Measurements from ENCODE around the gene RTKN2.

RTKN2 gene

DNA sequence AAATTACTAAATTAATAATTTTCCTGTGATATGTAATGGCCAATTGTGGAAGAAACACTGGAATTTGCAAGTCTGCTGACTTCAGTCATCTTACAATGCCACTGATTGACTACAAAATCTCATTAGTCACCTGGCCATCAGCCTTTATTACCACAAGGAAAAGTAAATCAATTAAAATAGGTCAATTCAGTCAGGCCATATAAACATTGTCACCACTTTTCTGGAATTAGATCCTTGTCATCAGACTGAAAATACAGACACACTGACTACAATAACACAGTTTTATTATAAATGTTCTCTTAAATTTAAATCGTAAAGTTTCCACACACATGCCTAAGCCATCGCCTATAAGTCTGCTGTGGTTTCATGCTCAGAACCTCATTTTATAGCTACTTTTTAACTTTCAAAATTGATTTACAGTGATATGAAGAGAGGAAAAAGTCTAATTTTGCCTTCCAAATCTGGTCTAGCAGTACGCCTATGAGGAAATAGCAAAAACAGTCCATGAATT is 54.2 kb downstream of the RTKN2 start:
- DNase-seq = no peak

DNA sequence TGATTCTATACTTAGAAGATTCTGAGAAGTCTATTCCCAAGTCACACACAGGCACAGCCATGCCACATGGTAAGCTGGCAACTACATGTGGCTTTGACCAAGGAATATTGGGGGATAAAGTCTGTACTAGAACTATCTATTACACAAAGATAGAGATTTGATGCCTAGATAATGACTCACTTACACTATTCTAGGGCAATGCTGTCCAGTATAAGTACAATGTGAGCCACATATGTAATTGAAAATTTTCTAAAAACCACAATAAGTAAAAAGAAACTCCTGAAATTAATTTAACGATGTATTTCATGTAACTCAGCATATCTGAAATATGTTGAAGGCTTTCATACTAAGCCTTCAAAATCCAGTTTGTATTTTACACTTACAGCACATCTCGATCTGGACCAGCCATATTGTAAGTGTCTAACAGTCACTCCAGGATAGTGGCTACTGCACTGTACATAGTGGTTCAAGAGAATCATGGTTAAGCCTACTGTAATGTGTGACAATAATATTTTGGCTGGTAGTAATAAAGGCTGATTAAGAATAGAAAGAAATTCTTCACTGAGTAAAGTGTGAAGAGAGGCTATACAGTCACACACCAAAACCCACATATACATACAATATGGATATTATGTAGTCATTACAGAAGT is 62.8 kb downstream of the RTKN2 start:
- no peak for DNase-seq

DNA sequence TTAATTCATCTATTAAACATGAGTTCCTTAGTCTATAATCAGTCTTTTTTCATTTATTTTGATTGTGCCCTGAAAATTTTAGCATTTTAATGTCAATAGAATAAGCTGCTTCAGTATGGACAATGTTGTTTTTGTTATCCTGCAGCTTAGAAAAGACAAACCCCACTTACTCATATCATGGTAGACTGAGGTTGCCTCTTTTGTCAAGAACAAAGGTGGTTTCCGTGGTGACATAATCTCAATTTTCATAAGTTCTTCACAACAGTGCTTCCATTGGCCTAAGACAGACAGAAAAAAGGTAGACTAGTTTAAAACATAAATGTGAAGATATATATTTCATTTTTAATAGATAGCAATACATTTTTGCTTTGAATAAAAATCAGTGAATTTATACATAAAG is 69.1 kb downstream of the RTKN2 start:
- DNase-seq = no peak

DNA sequence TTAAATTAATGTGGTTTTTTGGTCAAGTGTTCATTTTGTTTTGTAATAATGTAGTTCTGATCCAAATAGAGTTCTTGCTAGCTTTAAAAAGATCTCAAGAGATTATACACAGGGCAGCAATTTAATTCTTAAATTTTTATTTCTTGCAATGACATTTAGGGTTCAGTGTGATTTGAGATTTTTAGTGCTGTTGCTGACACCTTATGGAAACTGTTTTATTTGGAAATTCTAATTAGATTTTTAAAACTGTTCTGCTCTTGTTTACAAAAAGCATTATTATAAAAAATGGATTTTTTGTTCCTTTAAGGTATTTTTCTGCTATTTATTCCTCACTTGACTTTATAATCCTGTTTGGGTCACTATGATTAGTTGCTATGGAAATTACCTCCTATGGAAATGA is 72.1 kb downstream of the RTKN2 start:
- DNase-seq = no peak

DNA sequence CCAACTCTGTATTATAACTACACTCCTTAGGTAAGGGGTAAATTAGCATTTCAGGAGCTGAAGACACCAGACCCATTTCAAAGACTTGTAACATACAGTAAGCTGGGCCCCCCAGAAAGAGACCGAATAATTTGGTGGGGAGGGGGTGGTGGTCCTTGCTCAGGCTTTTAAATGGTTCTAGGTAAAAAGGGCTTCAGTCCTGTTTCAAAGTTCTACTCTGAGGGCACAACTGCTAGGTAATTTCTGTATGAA is 73.0 kb downstream of the RTKN2 start:
- DNase-seq = no peak

DNA sequence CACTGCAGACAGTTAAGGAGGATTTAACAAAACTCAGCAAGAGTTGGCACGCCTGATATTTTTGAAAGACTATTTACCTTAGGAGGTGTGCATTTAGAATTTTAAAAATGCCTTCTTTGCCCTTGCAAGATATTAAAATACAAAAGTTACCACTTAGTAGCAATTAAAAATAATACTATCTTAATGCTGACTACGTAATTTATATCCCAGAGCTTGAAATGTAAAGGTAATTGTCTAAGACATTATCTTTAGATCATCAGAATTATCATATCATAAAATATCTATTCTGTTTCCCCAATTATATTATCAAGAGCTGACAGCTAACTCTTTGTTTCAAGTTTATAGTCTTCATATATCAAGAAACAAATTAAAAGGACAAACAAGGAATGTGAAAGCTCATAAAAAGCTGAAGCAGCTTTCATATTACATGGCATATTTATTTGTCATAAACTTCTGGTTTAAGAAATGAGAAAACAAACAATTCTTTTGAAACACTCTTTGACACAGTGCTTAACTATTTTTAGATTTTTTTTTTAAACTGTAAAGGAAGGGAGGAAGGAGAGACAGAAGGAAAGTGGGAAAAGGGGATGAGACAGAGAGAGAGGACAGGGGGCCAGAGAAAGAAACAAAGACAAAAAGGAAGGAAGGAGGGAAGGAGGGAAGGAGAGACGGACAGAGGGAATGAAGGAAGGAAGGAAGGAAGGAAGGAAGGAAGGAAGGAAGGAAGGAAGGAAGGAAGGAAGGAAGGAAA is 73.5 kb downstream of the RTKN2 start:
- no peak for DNase-seq

DNA sequence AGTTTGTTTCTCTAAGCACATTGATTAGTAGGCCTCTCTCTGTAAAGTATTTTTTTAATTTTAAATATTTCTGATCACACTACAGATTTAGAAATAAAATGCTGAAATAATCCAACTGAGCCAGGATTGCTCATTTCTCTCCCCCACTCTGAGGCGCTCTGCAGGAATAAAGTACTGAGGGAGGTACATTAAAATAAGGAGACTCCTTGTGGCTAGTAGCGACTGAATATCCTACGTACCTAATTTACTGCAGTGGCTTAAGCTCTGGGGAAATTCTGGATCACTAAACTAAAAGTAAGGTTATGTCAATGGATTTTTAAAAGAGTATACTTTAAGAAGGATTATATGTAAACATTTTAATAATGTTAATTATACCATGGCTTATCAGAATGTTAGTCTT is 75.2 kb downstream of the RTKN2 start:
- no peak for DNase-seq

DNA sequence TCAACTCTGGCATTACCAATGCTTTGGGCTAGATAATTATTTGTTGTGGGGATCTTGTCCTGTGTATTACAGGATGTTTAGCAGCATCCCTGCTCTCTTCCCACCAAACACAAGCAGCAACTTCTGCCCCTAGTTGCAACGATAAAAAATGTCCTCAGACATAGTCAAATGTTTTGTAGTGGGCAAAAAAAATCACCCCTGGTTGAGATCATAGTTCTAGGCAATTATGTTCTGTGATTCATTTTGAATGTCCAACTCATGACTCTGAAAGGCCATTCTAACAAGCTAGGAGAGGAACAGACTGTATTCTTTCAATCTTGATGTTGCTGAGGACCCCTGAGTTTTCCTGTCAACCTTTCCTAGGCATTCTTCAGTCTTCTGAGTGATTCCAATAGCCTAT is 79.5 kb downstream of the RTKN2 start:
- no peak for DNase-seq

DNA sequence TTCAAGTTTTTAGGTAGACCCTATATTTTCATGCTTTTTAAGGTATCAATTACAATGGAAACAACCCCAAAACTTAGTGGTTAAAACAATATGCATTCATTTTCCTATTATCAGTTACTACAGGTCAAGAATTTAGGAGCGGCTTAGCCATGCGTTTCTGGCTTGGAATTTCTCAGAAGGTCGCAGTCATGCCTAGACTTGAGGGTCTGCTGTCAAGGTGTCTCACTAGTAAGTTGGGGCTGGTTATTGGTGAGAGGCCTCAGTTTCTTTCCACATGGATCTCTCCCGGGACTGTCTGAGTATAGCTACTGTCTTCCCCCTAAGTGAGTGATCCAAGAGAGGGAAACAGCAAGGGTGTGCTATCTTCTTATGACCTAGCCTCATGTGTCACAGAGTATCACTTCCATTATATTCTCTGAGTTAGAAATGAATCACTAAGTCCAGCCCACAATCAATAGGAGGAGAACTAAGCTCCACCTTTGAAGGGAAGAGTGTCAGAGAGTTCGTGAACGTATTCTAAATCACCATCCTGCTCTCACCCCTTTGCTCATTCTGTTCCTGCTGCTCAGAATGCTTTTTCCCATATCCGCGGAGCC is 80.5 kb downstream of the RTKN2 start:
- DNase-seq = no peak

DNA sequence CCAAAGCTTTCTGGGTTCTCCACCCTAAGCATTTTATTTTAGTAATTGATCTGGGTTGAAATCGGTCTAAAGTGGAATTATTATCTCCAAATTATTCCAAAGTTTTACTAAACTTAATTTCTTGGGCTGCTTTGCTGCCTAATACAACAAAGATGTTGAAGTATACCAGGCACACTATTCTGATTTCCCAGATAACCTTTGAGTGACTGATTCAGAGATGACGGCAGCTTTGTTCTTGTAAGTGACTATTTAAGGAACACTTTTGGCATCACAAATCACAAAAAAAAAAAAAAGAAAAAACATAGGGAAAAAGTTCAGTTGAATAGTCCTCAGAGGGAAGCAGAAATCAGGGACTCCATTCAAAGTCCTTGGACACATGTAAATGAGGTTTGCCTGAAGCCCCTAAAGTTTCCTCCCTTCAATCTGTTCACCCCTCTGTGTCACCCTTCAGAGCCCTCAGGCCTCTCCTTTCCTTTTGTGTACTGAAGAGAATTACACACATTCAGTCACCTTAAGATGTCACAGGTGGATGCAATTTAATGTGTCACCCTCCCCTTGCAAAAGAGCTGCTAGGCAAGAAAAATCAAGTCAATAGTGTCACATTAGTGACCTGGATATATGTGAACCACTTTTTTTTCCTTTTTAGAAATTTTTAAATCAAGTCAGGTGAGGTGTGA is 81.5 kb downstream of the RTKN2 start:
- no peak for DNase-seq

DNA sequence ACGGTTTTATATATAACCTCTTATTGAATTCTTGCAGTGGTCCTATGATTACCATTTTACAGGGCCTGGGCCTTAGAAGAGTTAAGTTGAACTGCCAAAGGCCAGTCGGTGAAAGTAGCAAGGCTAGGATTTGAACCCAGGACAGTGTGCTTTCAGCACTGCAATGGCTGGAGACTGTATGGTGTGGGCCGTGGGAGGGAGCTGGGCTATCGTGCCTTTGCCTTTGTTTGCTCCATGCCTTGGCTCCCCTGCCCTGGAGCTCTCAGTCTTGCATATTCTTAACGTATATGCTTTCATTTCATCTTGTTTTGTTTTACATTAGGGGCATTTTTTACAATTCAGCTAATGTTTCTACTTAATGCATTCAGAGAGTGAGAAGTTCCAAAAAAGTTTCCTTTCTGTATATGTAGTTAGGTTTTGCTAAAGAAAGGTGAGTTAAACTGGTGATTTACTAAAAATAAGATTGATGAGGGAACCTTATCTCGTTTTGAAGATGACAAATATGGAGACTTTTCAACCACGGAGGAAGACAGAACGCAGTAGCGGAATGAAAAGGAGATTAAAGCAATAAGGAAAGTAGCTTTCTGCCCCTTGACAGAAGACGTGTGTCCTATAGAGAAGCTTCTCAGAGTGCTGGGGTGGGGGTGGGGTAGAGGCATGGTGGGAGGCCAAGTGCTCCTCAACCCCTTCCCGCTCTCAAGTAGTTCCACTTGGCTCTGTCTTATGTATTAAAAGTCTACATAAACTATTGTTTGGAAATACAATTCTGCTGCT is 82.5 kb downstream of the RTKN2 start:
- no peak for DNase-seq

DNA sequence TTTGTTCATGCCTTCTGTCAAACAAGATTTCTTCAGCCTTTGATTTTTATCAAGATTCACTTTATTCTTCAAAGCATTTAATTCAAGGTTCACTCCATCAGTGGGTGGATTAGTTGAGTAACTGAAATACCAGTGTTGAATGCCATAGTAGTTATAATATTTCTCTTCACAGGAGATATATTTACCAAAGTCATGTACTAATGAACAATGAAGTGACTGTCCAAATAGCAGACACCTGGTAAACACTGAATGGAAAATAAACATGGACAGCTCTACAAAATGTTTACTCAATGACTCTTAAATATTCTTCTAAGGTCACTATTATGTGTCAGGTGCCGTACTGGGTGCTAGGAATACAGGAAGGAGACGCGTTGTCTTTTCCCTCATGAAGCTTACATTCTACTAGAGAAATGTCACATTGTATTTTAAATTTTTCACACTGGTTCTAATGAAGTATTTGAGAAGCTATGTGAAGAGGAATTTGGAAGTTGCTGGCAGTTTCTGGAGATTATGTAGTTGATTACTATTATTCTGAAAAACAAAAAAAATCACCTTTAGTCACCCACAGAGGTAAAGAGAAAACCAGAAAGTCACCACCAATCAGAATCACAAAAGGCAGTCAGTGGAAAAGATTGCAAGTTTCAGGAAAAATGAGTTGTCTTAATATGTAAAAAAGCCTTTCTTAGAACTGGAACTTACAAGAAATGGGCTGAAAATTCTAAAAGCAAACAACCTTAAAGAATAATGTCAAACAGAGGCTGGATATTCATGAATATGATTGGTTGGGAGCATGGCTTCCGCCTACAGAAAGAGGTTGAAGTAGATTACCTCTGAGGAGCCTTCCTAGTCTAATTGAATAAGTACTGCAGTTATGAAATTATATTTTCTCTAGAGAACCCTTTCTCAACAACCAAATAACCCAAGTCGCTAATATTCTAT is 84.5 kb downstream of the RTKN2 start:
- no peak for DNase-seq

DNA sequence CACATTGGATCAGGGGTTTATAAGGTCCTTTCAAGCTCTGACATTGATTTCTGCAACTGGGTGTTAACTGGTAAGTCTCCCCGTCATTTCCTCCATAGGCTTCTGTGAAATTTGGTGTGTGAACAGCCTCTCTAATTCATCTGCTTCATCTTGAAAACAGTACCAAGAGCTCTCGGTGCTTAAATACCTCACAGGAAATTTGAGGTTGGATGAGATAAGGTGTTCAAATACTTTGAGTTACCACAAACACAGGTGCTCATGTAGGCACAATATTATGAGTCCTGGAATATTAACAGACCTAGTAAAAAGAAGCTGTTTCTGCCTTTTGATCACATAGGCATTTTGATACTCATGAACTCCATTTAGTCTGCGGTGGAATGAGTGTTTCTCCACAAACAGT is 85.2 kb downstream of the RTKN2 start:
- peak; percentile 68 for DNase-seq

DNA sequence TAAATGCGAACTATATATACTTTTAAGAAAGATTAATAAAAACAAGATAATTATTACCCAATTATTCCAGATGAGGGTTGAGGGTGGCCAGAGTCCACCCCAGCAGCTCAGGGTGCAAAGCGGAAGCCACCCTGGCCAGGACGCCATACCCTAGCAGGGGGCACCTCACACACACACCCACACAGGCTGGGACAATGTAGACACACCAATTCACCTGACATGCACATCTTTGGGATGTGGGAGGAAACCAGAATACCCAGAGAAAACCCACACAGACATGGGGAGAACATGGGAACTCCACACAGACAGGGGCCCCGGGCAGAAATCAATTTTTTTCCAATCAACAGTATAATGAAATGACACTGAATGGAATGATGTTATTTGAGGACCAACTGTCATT is 86.0 kb downstream of the RTKN2 start:
- no peak for DNase-seq

DNA sequence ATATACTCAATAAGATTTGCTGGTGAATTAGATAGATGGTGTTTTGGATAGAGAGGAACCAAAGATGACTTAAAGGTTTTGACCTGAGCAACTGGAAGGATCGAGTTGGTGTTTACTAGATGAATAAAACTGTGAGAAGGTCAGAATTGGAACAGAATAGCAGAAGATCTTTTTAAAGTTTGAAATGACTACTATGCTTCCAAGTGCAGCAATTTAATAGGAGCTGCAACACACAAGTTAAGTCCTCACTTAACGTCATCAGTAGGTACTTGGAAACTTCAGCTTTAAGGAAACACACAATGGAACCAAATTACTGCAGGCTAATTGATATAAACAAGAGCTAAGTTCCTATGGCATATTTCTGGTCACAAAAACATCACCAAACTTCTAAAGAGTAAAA is 86.5 kb downstream of the RTKN2 start:
- DNase-seq = no peak

DNA sequence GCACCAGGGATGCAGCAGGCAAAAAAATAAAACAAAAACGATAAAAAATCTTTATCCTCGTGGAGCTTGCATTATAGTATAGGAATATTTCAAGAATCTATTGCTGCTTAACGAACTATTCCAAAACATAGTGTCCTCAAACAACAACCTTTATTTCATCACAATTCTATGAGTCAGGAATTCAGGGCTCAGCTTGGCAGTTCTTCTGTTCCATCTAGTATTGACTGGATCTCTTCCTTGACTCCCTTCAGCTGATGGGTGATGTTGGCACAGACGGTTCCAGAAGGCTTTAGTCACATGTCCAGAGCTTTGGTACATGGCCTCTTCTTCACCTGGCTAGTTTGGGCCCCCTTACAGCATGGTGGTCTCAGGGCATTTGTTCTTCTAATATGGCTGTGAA is 88.0 kb downstream of the RTKN2 start:
- DNase-seq = no peak

DNA sequence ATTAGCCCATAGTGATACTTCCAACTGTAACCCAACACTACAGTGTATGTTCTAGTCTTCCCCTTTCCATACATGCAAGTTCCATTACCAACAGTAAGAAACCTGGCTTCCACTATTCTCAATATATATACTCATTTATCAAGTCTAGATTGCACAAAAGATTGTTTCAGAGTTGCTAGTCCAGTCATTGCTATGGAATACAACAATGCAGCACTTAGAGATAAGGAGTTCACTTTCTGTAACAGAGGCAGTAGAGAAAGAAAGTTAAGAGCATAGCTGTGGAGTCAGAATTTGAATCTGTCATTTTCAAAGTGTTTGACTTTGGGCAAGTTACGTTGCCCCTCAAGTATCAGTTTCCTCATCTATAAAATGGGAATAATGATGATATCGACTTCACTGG is 90.1 kb downstream of the RTKN2 start:
- DNase-seq = no peak

DNA sequence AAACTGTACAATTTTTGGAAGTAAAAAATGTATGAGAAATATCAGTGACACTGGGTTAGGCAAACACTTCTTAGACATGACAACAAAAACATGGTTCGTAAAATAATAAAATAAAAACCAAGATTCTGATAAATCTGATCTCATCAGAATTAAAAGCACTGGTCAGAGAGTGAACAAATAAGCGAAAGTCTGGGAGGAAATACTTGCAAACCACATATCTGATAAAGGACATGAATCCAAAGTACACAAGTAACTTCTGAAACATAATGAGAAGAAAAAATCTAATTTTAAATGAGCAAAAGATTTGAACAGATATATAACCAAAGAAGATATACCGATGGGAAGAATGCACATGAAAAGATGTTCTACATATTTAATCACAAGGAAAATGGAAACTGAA is 91.5 kb downstream of the RTKN2 start:
- DNase-seq = no peak

DNA sequence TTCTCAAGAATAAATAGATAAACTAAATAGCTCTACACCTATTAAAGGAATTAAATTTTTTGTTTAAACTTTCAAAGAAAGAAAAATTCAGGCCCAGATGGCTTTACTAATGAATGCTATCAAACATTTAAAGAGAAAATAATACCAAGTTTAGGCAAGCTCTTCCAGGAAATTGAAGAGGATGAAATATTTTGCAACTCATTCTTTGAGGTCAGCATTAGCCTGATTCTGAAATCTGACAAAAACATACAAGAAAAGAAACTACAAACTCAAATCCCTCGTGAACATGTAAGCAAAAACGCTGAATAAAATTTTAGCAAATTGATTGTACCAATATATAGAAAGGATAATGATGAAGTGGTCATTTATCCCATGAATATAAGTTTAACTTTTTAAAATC is 93.4 kb downstream of the RTKN2 start:
- DNase-seq = no peak

DNA sequence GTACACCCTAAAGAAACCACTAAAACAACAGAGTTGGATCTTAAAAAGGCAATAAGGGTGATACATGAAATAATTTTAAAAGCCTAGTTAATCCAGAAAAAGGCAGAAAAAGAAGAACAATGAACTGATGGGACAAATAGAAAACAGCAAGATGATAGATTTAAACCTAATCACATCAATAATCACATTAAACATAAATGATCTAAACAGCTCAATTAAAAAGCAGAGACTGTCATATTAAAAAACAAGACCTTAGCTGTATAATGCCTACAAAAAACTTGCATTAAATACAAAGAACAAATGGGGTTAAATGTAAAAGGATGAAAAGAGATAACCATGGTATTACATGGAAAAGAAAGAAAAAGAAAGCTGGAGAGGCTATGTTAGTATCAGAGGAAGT is 96.2 kb downstream of the RTKN2 start:
- DNase-seq = no peak

DNA sequence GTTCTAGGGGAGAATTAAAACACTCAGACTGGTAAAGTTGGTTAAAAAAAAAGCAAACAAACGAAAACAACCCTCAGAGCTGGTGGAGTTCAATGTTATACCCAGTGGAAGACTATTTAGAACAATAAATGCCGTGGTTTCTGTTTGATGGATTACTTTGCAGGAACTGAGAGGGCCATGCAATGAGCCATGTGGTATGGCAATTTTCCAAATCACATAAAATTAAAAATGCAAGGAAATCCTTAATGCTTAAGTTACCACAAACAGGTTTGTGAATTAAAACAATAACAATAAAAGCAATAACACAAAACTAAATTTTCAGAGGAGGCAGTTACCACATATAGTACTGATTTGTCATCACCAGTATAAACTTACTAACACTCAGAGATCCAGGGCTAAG is 96.9 kb downstream of the RTKN2 start:
- no peak for DNase-seq

DNA sequence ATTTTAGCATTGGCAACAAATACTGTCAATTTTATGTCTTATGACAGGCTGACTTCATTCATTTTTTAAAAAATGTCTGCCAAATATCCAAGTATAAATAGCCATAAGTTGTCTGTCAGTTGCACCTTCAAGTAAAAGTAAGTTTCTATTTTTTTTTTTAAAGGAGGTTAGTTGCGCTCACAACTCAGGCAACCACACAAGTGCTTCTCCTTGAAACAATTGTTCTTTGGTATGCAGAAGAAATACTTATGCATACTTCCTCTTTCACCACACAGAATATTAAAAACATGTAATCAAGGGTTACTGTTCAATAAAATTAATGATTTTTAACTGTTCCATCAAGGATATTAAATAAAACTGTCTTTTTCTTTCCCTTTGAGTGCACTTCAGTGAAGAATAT is 97.9 kb downstream of the RTKN2 start:
- no peak for DNase-seq

All from CD4-positive, alpha-beta T cell treated with Interleukin-15 for 1 hour (primary cell).